HepG2 (cell line): ENCODE results near the gene HEYL. TPM values are rescaled to one million over a fixed set of nuclear protein-coding genes. Genes with fewer than 3 reads are reported as not detected.

Source experiments
- ATAC-seq: fragments of 200-7000 bp; cut with Tn5 transposase; 3 replicates; pipeline ENCODE4 v1.9.1; 2020; ENCODE audit warnings: mild to moderate bottlenecking, moderate library complexity
- BruUV-seq: library from RNA; stranded (reverse); fragments of 400-500 nt; replicated peaks from 2 replicates; lab custom pipeline; 2021; lab: Mats Ljungman, UMichigan
- CTCF ChIA-PET: fragments of 300-600 bp; formaldehyde crosslinking; extraction: SDS; loops from one replicate; lab custom pipeline; 2021; ENCODE audit warnings: low total read pairs, inconsistent platforms, low intra/inter-chr PET ratio; lab: Yijun Ruan, JAX
- POLR2A ChIA-PET: fragments of 350-600 bp; sonication (Branson Sonifier 250); formaldehyde crosslinking; loops from one replicate; lab custom pipeline; 2020; ENCODE audit warnings: antibody characterized with exemption, inconsistent platforms; lab: Yijun Ruan, JAX
- DNase-seq: peaks from one replicate; pipeline ENCODE4 v3.0.0-alpha.2; 2015; ENCODE audit warnings: low spot score
- FAIRE-seq: peaks from 3 replicates; lab custom pipeline; 2011; peaks lifted over from hg19 to GRCh38; lab: Jason Lieb, UNC
- H2AFZ ChIP-seq: one replicate; pipeline ENCODE4 v1.6.1; 2011; ENCODE audit warnings: low read length, inconsistent platforms
- H3K27ac ChIP-seq: fragments of 300-600 bp; 3 replicates; pipeline ENCODE4 v1.8.0; 2011; ENCODE audit warnings: mixed run types, mild to moderate bottlenecking, mixed read lengths, low read length, inconsistent platforms; ENCODE audit not compliant: insufficient read depth; ENCODE audit errors: extremely low read length
- H3K27me3 ChIP-seq, 2 experiments: fragments of 200-600 bp in 1 of 2; 2 replicates in 1 of 2; 3 replicates in 1 of 2; pipeline versions ENCODE4 v1.6.0 to v1.8.0; 2011; ENCODE audit warnings: low read length in 2 of 2, mild to moderate bottlenecking in 2 of 2, moderate library complexity in 2 of 2, inconsistent platforms in 1 of 2; ENCODE audit not compliant: insufficient read depth in 2 of 2, control insufficient read depth in 1 of 2
- H3K36me3 ChIP-seq, 2 experiments: fragments of 200-600 bp in 1 of 2; replicated peaks in 1 of 2; 2 replicates in 1 of 2; 3 replicates in 1 of 2; pipeline versions ENCODE4 v1.5.1 to v1.8.0; 2011; ENCODE audit warnings: low read length in 2 of 2, inconsistent platforms in 1 of 2; ENCODE audit not compliant: insufficient read depth in 2 of 2, control insufficient read depth in 1 of 2
- H3K4me1 ChIP-seq: 2 replicates; pipeline ENCODE4 v1.5.1; 2012; ENCODE audit warnings: low read length, inconsistent platforms; ENCODE audit not compliant: insufficient read depth
- H3K4me2 ChIP-seq: 2 replicates; pipeline ENCODE4 v1.6.0; 2011; ENCODE audit warnings: low read depth, low read length, inconsistent platforms
- H3K4me3 ChIP-seq, 3 experiments: fragments of 200-600 bp in 1 of 3; sonication (generic), shearing (Covaris generic) in 1 of 3; replicated peaks in 1 of 3; 2 replicates each; pipeline ENCODE4 v1.5.1; 2011 to 2016; ENCODE audit warnings: low read length in 3 of 3, inconsistent platforms in 2 of 3, low read depth in 2 of 3, mild to moderate bottlenecking in 2 of 3, control low read depth in 1 of 3, mixed read lengths in 1 of 3; ENCODE audit not compliant: insufficient read depth in 1 of 3
- H3K79me2 ChIP-seq: one replicate; pipeline ENCODE4 v1.6.1; 2011; ENCODE audit warnings: low read length, inconsistent platforms; ENCODE audit not compliant: insufficient read depth
- H3K9ac ChIP-seq: 2 replicates; pipeline ENCODE4 v1.6.0; 2011; ENCODE audit warnings: mild to moderate bottlenecking, low read depth, low read length, inconsistent platforms; ENCODE audit not compliant: insufficient read depth
- H3K9me3 ChIP-seq: 2 replicates; pipeline ENCODE4 v1.5.1; 2012; ENCODE audit warnings: mild to moderate bottlenecking, low read length
- H4K20me1 ChIP-seq: 2 replicates; pipeline ENCODE4 v1.6.0; 2011; ENCODE audit warnings: inconsistent platforms, mild to moderate bottlenecking, low read length, moderate library complexity; ENCODE audit not compliant: insufficient read depth
- HDAC1 ChIP-seq: sonication (generic); formaldehyde crosslinking; IDR thresholded peaks from 2 replicates; pipeline ENCODE4 v1.5.1; 2020; ENCODE audit warnings: mild to moderate bottlenecking, missing genetic modification reagents
- KLF16 ChIP-seq, 2 experiments: sonication (generic) in 1 of 2; formaldehyde crosslinking in 1 of 2; IDR thresholded peaks; 2 replicates each; pipeline versions ENCODE4 v1.6.1 to v1.8.0; 2016 to 2023; ENCODE audit warnings: missing genetic modification reagents in 2 of 2, missing compliant biosample characterization in 1 of 2
- ZNF775 ChIP-seq: sonication (generic); formaldehyde crosslinking; IDR thresholded peaks from 2 replicates; pipeline ENCODE4 v1.4.0; 2020; ENCODE audit warnings: missing genetic modification reagents, mild to moderate bottlenecking, moderate library complexity, borderline replicate concordance
- ZSCAN20 ChIP-seq: sonication (generic); formaldehyde crosslinking; IDR thresholded peaks from 2 replicates; pipeline ENCODE4 v1.4.0; 2020; ENCODE audit warnings: missing genetic modification reagents, mild to moderate bottlenecking, borderline replicate concordance
- WGBS: methylation state at CpG from one replicate; pipeline ENCODE4 v1.1.6; 2017; ENCODE audit warnings: low lambda C conversion rate; 5-methylcytosine and 5-hydroxymethylcytosine counted together
- in situ Hi-C: cut with HindIII; loops from 2 replicates; pipeline ENCODE4 v1.10.0; 2017; ENCODE audit warnings: low pct_unique_long_range_greater_than_20kb; ENCODE audit not compliant: extremely low pct_ligation_motif_present
- intact Hi-C: fragments of 100-400 bp; cut with micrococcal nuclease; formaldehyde crosslinking; loops from one replicate; pipeline ENCODE4 v1.10.0; 2022; ENCODE audit not compliant: unreplicated experiment
- polyA plus RNA-seq, 8 experiments: library from polyadenylated mRNA; depleted of rRNA in 3 of 8; stranded (reverse) in 7 of 8; unstranded in 1 of 8; fragments of >200 nt; fragmentation: Illumina TruSeq in 4 of 8; extraction: Trizol in 4 of 8; gene quantifications; 2 replicates each; pipeline versions ENCODE4 v1.2.1 to v1.2.3, GENCODE V29; 2011 to 2016; ENCODE audit warnings: low read depth in 4 of 8, missing spikeins in 1 of 8, mixed read lengths in 1 of 8; ENCODE audit not compliant: insufficient read depth in 1 of 8
- total RNA-seq, 5 experiments: library from RNA; depleted of rRNA; stranded (reverse); fragments of >200 nt; fragmentation: Illumina TruSeq; extraction: Trizol; gene quantifications; 2 replicates each; pipeline ENCODE4 v1.2.3, GENCODE V29; 2016; ENCODE audit warnings: low read depth in 1 of 5
- TF ChIP-seq, protein P1 (sequence below): sonication (generic); formaldehyde crosslinking; IDR thresholded peaks from 2 replicates; pipeline ENCODE4 v1.4.0; 2020; ENCODE audit warnings: missing genetic modification reagents, low read depth, mild to moderate bottlenecking, borderline replicate concordance
- TF ChIP-seq, protein P2 (sequence below): IDR thresholded peaks from 2 replicates; pipeline ENCODE4 v1.6.1; 2016; ENCODE audit warnings: mild to moderate bottlenecking, missing biosample characterization, missing genetic modification reagents

HEYL gene
- total and polyA plus RNA-seq, 2 of the 13 experiments (the other 11 are each of a cell fraction or from before 2014, with no cell fraction given): 0.03 to 0.04 TPM

DNA sequence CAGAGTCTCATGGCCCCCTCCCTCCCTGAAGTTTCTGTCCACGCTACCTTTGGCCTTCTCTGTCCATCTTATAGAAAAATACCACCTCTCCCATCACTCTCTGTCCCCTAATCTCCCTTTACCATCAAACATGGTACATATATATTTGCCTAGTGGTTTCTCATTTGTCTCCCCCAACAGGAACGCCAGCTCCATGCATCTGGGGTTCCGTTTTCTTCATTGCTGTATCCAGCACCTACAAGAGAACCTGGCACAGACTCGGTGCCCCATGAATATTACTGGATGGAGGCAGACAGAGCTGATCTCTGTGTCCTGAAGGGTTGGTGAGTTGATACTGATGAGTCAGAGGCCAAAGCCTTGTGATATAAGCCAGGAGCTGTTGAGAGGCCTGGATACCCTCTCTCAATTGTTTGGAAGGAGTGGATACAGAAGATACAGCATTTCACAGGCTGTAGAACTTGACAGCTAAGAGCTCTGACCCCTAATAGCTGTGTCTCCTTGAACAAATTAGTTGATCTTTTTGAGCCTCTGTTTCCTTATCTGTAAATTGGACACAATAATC, 21.9 kb downstream of the HEYL start:
- 47% methylated on average over 4 of the region's 4 CpGs for WGBS
- ATAC-seq: no peak
- ChIA-PET CTCF (no interaction called here), POLR2A (no interaction called here)
- H3K4me1 ChIP-seq: peaks cover 7% of the 10 kb centered on the region; the same call in 1 of the 2 replicates
- no TSS peak for BruUV-seq
- no peaks in the 10 kb centered on the region for H3K36me3 ChIP-seq
- in situ Hi-C loops (no loop called here), intact Hi-C loops (no loop called here)
- no peak overlapping the region for H3K4me2 ChIP-seq
- H3K79me2 ChIP-seq: no peaks in the 10 kb centered on the region
- FAIRE-seq: no peak
- H4K20me1 ChIP-seq: no peaks in the 10 kb centered on the region
- no peak for DNase-seq
- no peak overlapping the region for H3K9ac ChIP-seq
- H3K27ac ChIP-seq: no peak overlapping the region
- H3K27me3 ChIP-seq: peaks cover 2 to 5% of the 10 kb centered on the region in 2 experiments; a peak in 1 of 5 replicates
- H2AFZ ChIP-seq: no peak overlapping the region
- H3K9me3 ChIP-seq: no peaks in the 10 kb centered on the region
- no peak overlapping the region for H3K4me3 ChIP-seq
- TF ChIP-seq, protein P1, sequence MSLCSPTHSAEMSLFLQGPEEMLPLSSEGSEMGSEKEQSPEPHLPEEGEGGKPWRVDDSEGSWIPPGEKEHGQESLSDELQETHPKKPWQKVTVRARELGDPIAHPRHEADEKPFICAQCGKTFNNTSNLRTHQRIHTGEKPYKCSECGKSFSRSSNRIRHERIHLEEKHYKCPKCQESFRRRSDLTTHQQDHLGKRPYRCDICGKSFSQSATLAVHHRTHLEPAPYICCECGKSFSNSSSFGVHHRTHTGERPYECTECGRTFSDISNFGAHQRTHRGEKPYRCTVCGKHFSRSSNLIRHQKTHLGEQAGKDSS (CRISPR knock-in tag): no peak
- TF ChIP-seq KLF16 (CRISPR knock-in tag; IDR thresholded peaks at IDR 0.05): no peak
- TF ChIP-seq, protein P2, sequence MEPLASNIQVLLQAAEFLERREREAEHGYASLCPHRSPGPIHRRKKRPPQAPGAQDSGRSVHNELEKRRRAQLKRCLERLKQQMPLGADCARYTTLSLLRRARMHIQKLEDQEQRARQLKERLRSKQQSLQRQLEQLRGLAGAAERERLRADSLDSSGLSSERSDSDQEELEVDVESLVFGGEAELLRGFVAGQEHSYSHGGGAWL (CRISPR knock-in tag): no peak
- TF ChIP-seq HDAC1 (CRISPR knock-in tag): no peak
- no peak for TF ChIP-seq ZNF775 (CRISPR knock-in tag)
- no peak for TF ChIP-seq ZSCAN20
- TF ChIP-seq, all 625 proteins: peak for 0
